ENCODE data around the gene IQCN.
A peak's percentile ranks its signal among the peaks of the same experiment; 100 is the strongest.

IQCN gene

DNA sequence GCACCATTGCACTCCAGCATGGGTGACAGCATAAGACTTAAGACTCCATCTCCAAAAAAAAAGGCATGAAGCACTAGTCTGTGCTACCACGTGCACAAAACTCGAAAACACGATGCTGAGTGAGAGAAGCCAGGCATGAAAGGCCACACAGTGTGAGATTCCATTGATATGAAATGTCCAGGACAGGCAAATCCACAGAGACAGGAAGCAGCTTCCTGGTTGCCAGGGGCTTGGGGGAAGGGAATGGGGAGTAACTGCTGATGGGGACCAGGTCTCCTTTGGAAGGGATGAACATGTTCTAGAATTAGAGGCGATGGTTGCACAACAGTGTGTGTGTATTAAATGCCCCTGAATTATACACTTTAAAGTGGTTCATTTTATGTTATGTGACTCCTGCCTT lies 23.1 kb upstream of the IQCN start:
- intact Hi-C loops (cut with DNase I; ENCODE audit: low total_unique reads), result no loop called here

DNA sequence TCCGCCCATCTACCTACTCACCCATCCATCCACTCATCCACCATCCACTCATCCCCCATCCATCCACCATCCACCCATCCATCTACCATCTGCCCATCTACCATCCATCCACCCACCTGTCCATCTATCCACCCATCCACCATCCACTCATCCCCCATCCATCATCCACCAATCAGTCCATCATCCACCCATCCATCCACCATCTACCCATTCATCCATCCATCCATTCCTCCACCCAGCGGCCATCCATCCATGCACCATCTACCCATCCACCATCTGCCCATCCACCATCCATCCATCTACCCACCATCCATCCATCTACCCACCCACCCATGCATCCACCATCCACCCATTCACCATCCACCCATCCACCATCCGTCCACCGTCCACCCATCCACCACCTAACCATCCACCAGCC lies 20.8 kb upstream of the IQCN start:
- TF ChIP-seq, protein P1, sequence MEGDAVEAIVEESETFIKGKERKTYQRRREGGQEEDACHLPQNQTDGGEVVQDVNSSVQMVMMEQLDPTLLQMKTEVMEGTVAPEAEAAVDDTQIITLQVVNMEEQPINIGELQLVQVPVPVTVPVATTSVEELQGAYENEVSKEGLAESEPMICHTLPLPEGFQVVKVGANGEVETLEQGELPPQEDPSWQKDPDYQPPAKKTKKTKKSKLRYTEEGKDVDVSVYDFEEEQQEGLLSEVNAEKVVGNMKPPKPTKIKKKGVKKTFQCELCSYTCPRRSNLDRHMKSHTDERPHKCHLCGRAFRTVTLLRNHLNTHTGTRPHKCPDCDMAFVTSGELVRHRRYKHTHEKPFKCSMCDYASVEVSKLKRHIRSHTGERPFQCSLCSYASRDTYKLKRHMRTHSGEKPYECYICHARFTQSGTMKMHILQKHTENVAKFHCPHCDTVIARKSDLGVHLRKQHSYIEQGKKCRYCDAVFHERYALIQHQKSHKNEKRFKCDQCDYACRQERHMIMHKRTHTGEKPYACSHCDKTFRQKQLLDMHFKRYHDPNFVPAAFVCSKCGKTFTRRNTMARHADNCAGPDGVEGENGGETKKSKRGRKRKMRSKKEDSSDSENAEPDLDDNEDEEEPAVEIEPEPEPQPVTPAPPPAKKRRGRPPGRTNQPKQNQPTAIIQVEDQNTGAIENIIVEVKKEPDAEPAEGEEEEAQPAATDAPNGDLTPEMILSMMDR (IDR thresholded peaks at IDR 0.05), result no peak
- H3K27me3 ChIP-seq, result no peaks in the 10 kb centered on the region
- no peak for DNase-seq
- no peaks in the 10 kb centered on the region for H3K9me3 ChIP-seq
- intact Hi-C loops (cut with DNase I; ENCODE audit: low total_unique reads), result no loop called here
- peaks cover 8 to 34% (median 30%) of the 10 kb centered on the region in 4 donors for H3K4me1 ChIP-seq
- H3K27ac ChIP-seq, result no peak overlapping the region
- H3K36me3 ChIP-seq, result no peaks in the 10 kb centered on the region
- H3K4me3 ChIP-seq, result no peak overlapping the region

More for the DNA sequence above, 23.1 kb upstream of the IQCN start:
- Histone ChIP-seq H3K4me3 (no peak overlapping the region), H3K36me3 (no peaks in the 10 kb centered on the region), H3K27me3 (no peaks in the 10 kb centered on the region), H3K9me3 (no peaks in the 10 kb centered on the region), H3K4me1 (peaks cover 8 to 38% (median 37%) of the 10 kb centered on the region in 4 donors), H3K27ac (peak overlapping the region; percentile 19 to 44)
- TF ChIP-seq, protein P1 (IDR thresholded peaks at IDR 0.05), result no peak
- DNase-seq, result no peak

DNA sequence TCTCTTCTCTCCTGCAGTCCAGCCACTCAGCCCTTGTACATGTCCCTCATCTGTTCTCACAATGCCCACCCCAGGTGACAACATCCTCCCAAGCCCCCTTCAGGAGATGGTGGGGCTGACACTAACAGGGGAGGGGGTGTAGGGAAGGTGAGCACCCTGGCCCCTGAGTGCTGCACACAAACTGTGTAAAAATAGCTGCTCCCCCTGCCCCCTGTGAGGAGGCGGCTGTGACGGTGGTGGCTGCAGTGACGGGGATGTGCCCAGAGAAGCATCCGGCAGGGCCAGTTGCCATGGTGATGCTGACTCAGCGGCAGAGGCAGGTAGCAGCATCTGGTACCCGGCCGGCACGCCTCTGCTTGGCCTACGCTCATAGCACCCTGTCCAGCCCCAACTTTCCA lies 20.2 kb upstream of the IQCN start:
- intact Hi-C loops (cut with DNase I; ENCODE audit: low total_unique reads), result no loop called here
- DNase-seq, result peak in 1 of 2 donors; percentile 35
- H3K4me1 ChIP-seq, result peaks cover 8 to 40% (median 35%) of the 10 kb centered on the region in 4 donors
- H3K4me3 ChIP-seq, result no peak overlapping the region
- H3K36me3 ChIP-seq, result no peaks in the 10 kb centered on the region
- no peaks in the 10 kb centered on the region for H3K9me3 ChIP-seq
- H3K27me3 ChIP-seq, result no peaks in the 10 kb centered on the region
- TF ChIP-seq, protein P1 (IDR thresholded peaks at IDR 0.05), result no peak
- H3K27ac ChIP-seq, result peak overlapping the region; percentile 95 to 99

DNA sequence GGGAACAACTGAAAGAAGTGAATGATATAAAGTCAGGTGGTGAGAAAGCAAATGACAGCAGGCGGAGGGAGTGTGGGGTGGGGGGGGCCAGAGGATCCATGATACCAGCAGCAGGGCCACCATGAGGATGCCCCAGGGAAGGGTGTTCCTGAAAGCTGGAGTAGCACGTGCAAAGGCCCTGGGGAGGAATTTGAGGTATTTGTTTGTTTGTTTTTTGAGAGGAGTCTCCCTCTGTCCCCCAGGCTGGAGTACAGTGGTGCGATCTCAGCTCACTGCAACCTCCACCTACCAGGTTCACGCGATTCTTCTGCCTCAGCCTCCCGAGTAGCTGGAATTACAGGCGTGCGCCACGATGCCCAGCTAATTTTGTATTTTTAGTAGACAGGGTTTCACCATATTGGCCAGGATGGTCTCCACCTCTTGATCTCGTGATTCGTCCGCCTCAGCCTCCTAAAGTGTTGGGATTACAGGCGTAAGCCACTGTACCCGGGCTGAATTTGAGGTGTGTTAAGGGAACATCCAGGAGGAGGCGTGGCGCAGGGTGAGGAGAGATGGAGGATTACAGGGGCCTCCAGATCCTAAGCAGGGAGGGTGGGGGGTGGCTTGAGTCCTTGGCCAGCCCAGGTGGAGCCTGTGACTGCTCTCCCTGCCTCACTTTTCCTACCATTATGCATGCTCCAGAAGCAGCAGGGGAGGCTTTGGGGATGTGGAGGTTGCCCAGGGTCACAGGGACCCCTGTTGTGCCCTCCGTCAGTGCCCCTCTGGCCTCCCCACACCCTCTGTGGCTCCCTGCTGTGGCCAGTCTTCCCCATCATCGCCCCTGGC lies 19.6 kb upstream of the IQCN start:
- Histone ChIP-seq H3K27ac (peak overlapping the region; percentile 95 to 99), H3K36me3 (no peaks in the 10 kb centered on the region), H3K9me3 (no peaks in the 10 kb centered on the region), H3K4me1 (peaks cover 8 to 40% (median 35%) of the 10 kb centered on the region in 4 donors), H3K4me3 (peak overlapping the region; percentile 64), H3K27me3 (no peaks in the 10 kb centered on the region)
- intact Hi-C loops (cut with DNase I; ENCODE audit: low total_unique reads), result no loop called here
- TF ChIP-seq, protein P1 (IDR thresholded peaks at IDR 0.05), result no peak
- peak in 1 of 2 donors; percentile 37 for DNase-seq

DNA sequence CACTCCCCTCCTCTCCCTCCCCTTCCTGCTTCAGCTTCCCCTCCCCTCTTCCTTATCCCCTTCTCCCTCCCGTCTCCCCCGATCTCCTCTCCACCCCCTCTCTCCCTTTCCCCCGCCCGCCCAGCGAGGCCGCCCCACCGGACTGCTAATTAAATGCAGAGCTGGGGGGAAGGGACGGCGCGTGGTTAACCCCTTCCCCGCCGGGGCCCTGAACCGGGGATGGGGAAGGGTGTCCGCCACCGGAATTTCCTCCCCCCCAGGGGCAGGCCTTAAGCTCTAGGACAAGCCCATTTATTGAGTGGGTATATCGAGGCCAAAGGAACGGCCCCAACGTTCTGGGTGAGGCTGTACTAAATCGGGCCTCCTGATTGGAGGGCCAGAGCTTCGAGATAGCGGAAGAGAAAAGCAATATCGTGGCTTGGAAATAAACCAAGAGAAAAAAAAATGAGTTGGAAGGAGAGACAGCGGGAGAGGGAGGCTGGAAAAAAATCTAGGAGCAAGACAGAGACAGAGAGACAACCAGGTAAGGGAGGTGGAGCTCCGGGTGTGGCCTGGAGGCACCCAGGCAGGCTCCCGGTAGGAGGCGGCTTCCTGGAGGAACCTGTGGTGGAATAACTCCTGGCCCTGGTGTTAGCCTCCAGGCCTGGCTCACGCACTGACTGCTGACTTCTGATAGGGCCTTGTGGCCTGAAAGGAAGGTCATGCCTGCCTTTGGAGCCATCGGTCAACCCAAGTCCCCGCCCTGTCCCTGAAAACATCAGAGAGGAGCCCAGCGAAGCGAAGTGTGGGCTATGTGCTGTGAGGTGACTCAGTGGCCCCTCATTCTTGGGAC lies 18.8 kb upstream of the IQCN start:
- Histone ChIP-seq H3K27me3 (no peaks in the 10 kb centered on the region), H3K4me3 (peak overlapping the region; percentile 64), H3K27ac (peak overlapping the region; percentile 95 to 99), H3K36me3 (no peaks in the 10 kb centered on the region), H3K4me1 (peaks cover 8 to 40% (median 35%) of the 10 kb centered on the region in 4 donors), H3K9me3 (no peaks in the 10 kb centered on the region)
- DNase-seq, result peak; percentile 88 to 92
- TF ChIP-seq, protein P1 (IDR thresholded peaks at IDR 0.05), result no peak
- intact Hi-C loops (cut with DNase I; ENCODE audit: low total_unique reads), result no loop called here
